WERI-Rb-1 (cell line): ENCODE measurements around the gene CORIN.

Experiments used
- DNase-seq: peaks from one replicate; pipeline ENCODE4 v3.0.0-alpha.2; 2020
- H3K27ac ChIP-seq: fragments of 250-450 bp; sonication (Bioruptor Pico); 2 replicates; pipeline ENCODE4 v1.5.1; 2020; ENCODE audit warnings: mild to moderate bottlenecking, moderate library complexity
- H3K27me3 ChIP-seq: fragments of 250-450 bp; sonication (Bioruptor Pico); 2 replicates; pipeline ENCODE4 v1.5.1; 2021; ENCODE audit warnings: mild to moderate bottlenecking, low read depth, moderate library complexity; ENCODE audit not compliant: insufficient read depth, severe bottlenecking
- H3K36me3 ChIP-seq: fragments of 250-450 bp; sonication (Bioruptor Pico); 2 replicates; pipeline ENCODE4 v1.5.1; 2020; ENCODE audit warnings: mild to moderate bottlenecking, moderate library complexity
- H3K4me3 ChIP-seq: 2 replicates; pipeline ENCODE4 v1.5.1; 2011; ENCODE audit warnings: low read depth, mild to moderate bottlenecking, control low read depth, low read length
- H3K9me3 ChIP-seq: fragments of 250-450 bp; sonication (Bioruptor Pico); 2 replicates; pipeline ENCODE4 v1.5.1; 2021; ENCODE audit warnings: mild to moderate bottlenecking, moderate library complexity; ENCODE audit not compliant: severe bottlenecking
- TF ChIP-seq, protein P1 (sequence below): IDR thresholded peaks from 2 replicates; pipeline ENCODE4 v1.5.1; 2011; ENCODE audit warnings: low read depth, mild to moderate bottlenecking, control low read depth, inconsistent platforms, low read length

Gene CORIN

DNA sequence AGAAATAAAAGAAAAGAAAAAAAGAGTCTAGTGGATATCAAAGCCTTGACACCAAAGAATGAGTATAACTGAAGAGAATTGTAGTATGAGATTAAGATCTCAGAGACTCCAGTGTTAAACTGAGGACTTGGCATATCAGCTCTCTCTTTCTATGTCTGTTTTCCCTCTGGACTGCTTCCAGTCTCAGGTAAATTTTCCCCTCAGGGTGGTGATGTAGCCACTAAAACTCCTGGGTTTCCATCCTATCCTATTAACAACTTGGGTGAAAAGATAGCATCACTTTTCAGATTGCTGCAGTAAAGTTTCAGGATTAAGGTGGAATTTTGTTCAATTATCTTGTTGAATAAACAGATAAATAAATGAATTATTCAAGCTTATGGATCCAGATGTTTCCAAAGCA is 267.1 kb downstream of the CORIN start:
- no peak overlapping the region for H3K4me3 ChIP-seq
- no peaks in the 10 kb centered on the region for H3K9me3 ChIP-seq
- DNase-seq = no peak
- TF ChIP-seq, protein P1, sequence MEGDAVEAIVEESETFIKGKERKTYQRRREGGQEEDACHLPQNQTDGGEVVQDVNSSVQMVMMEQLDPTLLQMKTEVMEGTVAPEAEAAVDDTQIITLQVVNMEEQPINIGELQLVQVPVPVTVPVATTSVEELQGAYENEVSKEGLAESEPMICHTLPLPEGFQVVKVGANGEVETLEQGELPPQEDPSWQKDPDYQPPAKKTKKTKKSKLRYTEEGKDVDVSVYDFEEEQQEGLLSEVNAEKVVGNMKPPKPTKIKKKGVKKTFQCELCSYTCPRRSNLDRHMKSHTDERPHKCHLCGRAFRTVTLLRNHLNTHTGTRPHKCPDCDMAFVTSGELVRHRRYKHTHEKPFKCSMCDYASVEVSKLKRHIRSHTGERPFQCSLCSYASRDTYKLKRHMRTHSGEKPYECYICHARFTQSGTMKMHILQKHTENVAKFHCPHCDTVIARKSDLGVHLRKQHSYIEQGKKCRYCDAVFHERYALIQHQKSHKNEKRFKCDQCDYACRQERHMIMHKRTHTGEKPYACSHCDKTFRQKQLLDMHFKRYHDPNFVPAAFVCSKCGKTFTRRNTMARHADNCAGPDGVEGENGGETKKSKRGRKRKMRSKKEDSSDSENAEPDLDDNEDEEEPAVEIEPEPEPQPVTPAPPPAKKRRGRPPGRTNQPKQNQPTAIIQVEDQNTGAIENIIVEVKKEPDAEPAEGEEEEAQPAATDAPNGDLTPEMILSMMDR = no peak
- H3K27ac ChIP-seq = no peak overlapping the region
- no peaks in the 10 kb centered on the region for H3K36me3 ChIP-seq
- no peaks in the 10 kb centered on the region for H3K27me3 ChIP-seq

GRCh38 chr4:47567511-47567910 is 270.4 kb downstream of the CORIN start:
- H3K27ac ChIP-seq = no peak overlapping the region
- TF ChIP-seq, protein P1 = no peak
- no peak overlapping the region for H3K4me3 ChIP-seq
- H3K36me3 ChIP-seq = no peaks in the 10 kb centered on the region
- H3K27me3 ChIP-seq = no peaks in the 10 kb centered on the region
- no peak for DNase-seq
- no peaks in the 10 kb centered on the region for H3K9me3 ChIP-seq

DNA sequence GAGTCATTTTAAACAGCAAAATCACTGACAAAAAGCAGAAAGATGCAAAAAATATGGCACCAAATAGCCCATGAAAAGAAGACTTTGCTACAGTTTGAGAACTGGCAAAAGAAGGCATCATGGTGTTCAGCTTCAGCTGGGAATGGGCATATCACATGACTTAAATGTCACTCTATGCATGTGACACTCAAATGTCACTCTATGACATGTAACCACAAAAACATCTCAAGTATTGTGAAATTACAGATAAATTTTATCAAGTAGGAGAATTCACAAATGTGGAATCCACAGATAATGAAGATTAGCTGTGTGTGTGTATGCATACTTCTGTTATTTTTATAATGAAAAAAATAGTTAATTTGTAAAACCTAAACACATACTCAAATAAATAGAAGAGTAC is 270.9 kb downstream of the CORIN start:
- Histone ChIP-seq H3K27ac (no peak overlapping the region), H3K4me3 (no peak overlapping the region), H3K36me3 (no peaks in the 10 kb centered on the region), H3K9me3 (no peaks in the 10 kb centered on the region), H3K27me3 (no peaks in the 10 kb centered on the region)
- TF ChIP-seq, protein P1 = no peak
- no peak for DNase-seq

DNA sequence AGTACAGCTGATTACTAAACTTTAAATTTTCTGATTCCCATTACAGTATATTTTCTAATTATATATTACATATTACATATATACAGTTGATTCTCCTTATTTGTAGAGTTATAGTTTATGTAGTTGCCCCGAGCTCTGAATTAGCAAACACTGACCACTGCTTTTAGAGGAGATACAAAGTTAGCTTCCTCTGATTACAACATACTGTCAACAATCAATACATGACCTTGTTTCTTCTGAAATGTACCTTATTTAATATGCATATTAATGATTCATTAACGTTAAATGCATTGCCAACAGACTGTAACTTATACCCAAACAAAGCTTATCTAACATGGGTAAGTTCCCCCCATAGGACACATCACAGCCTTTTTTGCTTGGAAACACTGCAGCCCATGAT is 271.3 kb downstream of the CORIN start:
- no peaks in the 10 kb centered on the region for H3K27me3 ChIP-seq
- DNase-seq = no peak

DNA sequence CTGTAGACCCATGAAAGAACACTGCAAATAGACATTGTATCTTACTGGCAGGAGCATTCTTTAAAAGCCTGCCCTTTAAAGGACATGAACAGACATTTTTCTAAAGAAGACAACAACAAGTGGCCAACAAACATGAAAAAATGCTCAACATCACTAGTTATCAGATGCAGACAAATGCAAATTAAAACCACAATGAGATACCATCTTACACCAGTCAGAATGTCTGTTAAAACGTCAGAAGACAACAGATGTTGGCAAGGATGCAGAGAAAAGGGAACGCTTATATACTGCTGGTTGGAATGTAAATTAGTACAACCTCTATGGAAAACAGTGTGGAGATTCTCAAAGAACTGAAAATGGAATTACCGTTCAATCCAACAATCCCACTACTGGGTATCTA is 275.6 kb downstream of the CORIN start:
- Histone ChIP-seq H3K27me3 (no peaks in the 10 kb centered on the region), H3K27ac (no peak overlapping the region), H3K4me3 (no peak overlapping the region), H3K36me3 (no peaks in the 10 kb centered on the region), H3K9me3 (no peaks in the 10 kb centered on the region)
- no peak for DNase-seq
- TF ChIP-seq, protein P1 = no peak

More for the DNA sequence above, 271.3 kb downstream of the CORIN start:
- TF ChIP-seq, protein P1 = no peak
- H3K4me3 ChIP-seq = no peak overlapping the region
- no peak overlapping the region for H3K27ac ChIP-seq
- H3K36me3 ChIP-seq = no peaks in the 10 kb centered on the region
- H3K9me3 ChIP-seq = no peaks in the 10 kb centered on the region

DNA sequence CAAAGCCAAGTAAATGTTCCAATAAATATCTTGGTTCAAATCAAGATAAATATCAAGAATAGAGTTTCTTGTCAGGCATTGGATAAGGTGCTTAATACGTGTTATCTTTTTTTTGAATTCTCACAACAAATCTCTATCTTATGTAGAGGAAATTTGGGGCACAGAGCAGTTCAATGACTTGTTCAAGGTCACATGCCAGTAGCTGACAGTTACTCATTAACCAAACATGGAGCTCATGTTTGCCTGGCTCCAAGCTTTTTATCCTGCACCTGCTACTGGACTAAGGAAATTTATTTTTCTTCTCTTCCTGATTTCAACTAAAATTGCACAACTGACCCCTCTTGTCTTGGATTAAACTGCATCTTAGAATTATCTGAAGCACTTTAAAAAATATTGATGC is 276.5 kb downstream of the CORIN start:
- H3K9me3 ChIP-seq = no peaks in the 10 kb centered on the region
- no peaks in the 10 kb centered on the region for H3K27me3 ChIP-seq
- TF ChIP-seq, protein P1 = no peak
- H3K27ac ChIP-seq = no peak overlapping the region
- no peaks in the 10 kb centered on the region for H3K36me3 ChIP-seq
- DNase-seq = no peak
- no peak overlapping the region for H3K4me3 ChIP-seq
